NT2/D1 (cell line): ENCODE data around the gene ZNF189.

ENCODE experiments used
- DNase-seq: peaks from one replicate; pipeline ENCODE4 v3.0.0-alpha.2; 2011; ENCODE audit warnings: low read depth, low spot score
- H3K27me3 ChIP-seq: 2 replicates; pipeline ENCODE4 v1.6.0; 2011; ENCODE audit warnings: mild to moderate bottlenecking; ENCODE audit not compliant: insufficient read length, insufficient read depth
- H3K36me3 ChIP-seq: 2 replicates; pipeline ENCODE4 v1.6.1; 2011; ENCODE audit warnings: mild to moderate bottlenecking, low read length, mixed read lengths; ENCODE audit not compliant: insufficient read depth, insufficient read length
- H3K4me1 ChIP-seq: 2 replicates; pipeline ENCODE4 v1.5.1; 2011; ENCODE audit not compliant: insufficient read depth, insufficient read length
- H3K4me3 ChIP-seq: 2 replicates; pipeline ENCODE4 v1.5.1; 2011; ENCODE audit warnings: low read depth; ENCODE audit not compliant: insufficient read length
- H3K9ac ChIP-seq: 2 replicates; pipeline ENCODE4 v1.6.0; 2011; ENCODE audit warnings: low read depth; ENCODE audit not compliant: insufficient read length
- H3K9me3 ChIP-seq: 2 replicates; pipeline ENCODE4 v1.5.1; 2011; ENCODE audit warnings: mild to moderate bottlenecking, low read length; ENCODE audit not compliant: insufficient read depth
- SUZ12 ChIP-seq: IDR thresholded peaks from 2 replicates; pipeline ENCODE4 v1.6.1; 2011; ENCODE audit not compliant: insufficient read length, insufficient read depth; ENCODE audit errors: extremely low read depth
- YY1 ChIP-seq: IDR thresholded peaks from 2 replicates; pipeline ENCODE4 v1.6.1; 2011; ENCODE audit not compliant: insufficient read length, insufficient read depth
- ZNF274 ChIP-seq: IDR thresholded peaks from 2 replicates; pipeline ENCODE4 v1.6.1; 2011; ENCODE audit warnings: mild to moderate bottlenecking, low read depth, low read length

ZNF189 gene

GRCh38 chr9:101435601-101436079 lies 37.0 kb downstream of the ZNF189 start, which contains the start of gene ALDOB:
ALDOB (minus strand) TSS chr9:101435774; CDS start chr9:101430887, 4,887 bp downstream.
- no peak for DNase-seq
- no peaks in the 10 kb centered on the region for H3K9me3 ChIP-seq
- H3K27me3 ChIP-seq = no peaks in the 10 kb centered on the region

GRCh38 chr9:101437806-101438232 lies 39.2 kb downstream of the ZNF189 start:
- TF ChIP-seq ZNF274 (no peak), YY1 (no peak), SUZ12 (no peak)
- Histone ChIP-seq H3K9me3 (no peaks in the 10 kb centered on the region), H3K4me3 (no peak overlapping the region), H3K36me3 (no peaks in the 10 kb centered on the region), H3K27me3 (no peaks in the 10 kb centered on the region), H3K4me1 (no peaks in the 10 kb centered on the region), H3K9ac (no peak overlapping the region)
- no peak for DNase-seq

More at GRCh38 chr9:101435601-101436079, 37.0 kb downstream of the ZNF189 start, which contains the start of gene ALDOB:
- Histone ChIP-seq H3K36me3 (no peaks in the 10 kb centered on the region), H3K4me1 (no peaks in the 10 kb centered on the region), H3K4me3 (no peak within 1 kb of the TSS), H3K9ac (no peak within 1 kb of the TSS)
- TF ChIP-seq ZNF274 (no peak), YY1 (no peak), SUZ12 (no peak)

- Histone ChIP-seq H3K4me3 (no peak overlapping the region), H3K9me3 (no peaks in the 10 kb centered on the region), H3K27me3 (no peaks in the 10 kb centered on the region), H3K4me1 (no peaks in the 10 kb centered on the region), H3K9ac (no peak overlapping the region), H3K36me3 (no peaks in the 10 kb centered on the region)
- DNase-seq = no peak
- no peak for TF ChIP-seq ZNF274
- TF ChIP-seq YY1 = no peak
- TF ChIP-seq SUZ12 = no peak
Observed at GRCh38 chr9:101438523-101438922, 39.9 kb downstream of the ZNF189 start.

GRCh38 chr9:101440714-101441230 lies 42.1 kb downstream of the ZNF189 start:
- Histone ChIP-seq H3K36me3 (no peaks in the 10 kb centered on the region), H3K27me3 (no peaks in the 10 kb centered on the region), H3K9me3 (no peaks in the 10 kb centered on the region), H3K4me1 (no peaks in the 10 kb centered on the region), H3K4me3 (no peak overlapping the region), H3K9ac (no peak overlapping the region)
- TF ChIP-seq YY1 (no peak), ZNF274 (no peak), SUZ12 (no peak)
- DNase-seq = no peak

GRCh38 chr9:101442318-101442717 lies 43.7 kb downstream of the ZNF189 start:
- no peak overlapping the region for H3K9ac ChIP-seq
- H3K4me3 ChIP-seq = no peak overlapping the region
- no peaks in the 10 kb centered on the region for H3K27me3 ChIP-seq
- TF ChIP-seq ZNF274 = no peak
- peaks cover 4% of the 10 kb centered on the region; the same call in 1 of the 2 replicates for H3K9me3 ChIP-seq
- H3K4me1 ChIP-seq = no peaks in the 10 kb centered on the region
- DNase-seq = no peak
- no peaks in the 10 kb centered on the region for H3K36me3 ChIP-seq

- H3K36me3 ChIP-seq = no peaks in the 10 kb centered on the region
- H3K4me1 ChIP-seq = no peaks in the 10 kb centered on the region
- no peak for DNase-seq
- TF ChIP-seq SUZ12 (no peak), YY1 (no peak), ZNF274 (no peak)
- H3K4me3 ChIP-seq = no peak overlapping the region
- H3K9me3 ChIP-seq = peaks cover 4% of the 10 kb centered on the region; the same call in 1 of the 2 replicates
- H3K9ac ChIP-seq = no peak overlapping the region
- H3K27me3 ChIP-seq = no peaks in the 10 kb centered on the region
Observed at GRCh38 chr9:101442736-101443135, 44.1 kb downstream of the ZNF189 start.

- TF ChIP-seq YY1 = no peak
- TF ChIP-seq SUZ12 = no peak
- TF ChIP-seq ZNF274 = no peak
- no peaks in the 10 kb centered on the region for H3K36me3 ChIP-seq
- no peak overlapping the region for H3K9ac ChIP-seq
- no peaks in the 10 kb centered on the region for H3K27me3 ChIP-seq
- H3K4me1 ChIP-seq = no peaks in the 10 kb centered on the region
- DNase-seq = no peak
- peaks cover 4% of the 10 kb centered on the region; the same call in 1 of the 2 replicates for H3K9me3 ChIP-seq
- H3K4me3 ChIP-seq = no peak overlapping the region
Observed at GRCh38 chr9:101443364-101443771, 44.7 kb downstream of the ZNF189 start.
